Endothelial cell of umbilical vein (primary cell): ENCODE measurements around the gene DNAAF5. TPM values are rescaled to one million over a fixed set of nuclear protein-coding genes. Genes with fewer than 3 reads are reported as not detected.

ENCODE experiments used
- BruUV-seq: library from RNA; stranded (reverse); fragments of 400-500 nt; replicated peaks from 2 replicates; lab custom pipeline; 2021; lab: Mats Ljungman, UMichigan
- CTCF ChIA-PET: fragments of 300-600, 350-600 bp; sonication (Branson Sonifier 250); formaldehyde crosslinking; loops from one replicate; lab custom pipeline; 2021; ENCODE audit warnings: antibody characterized with exemption, inconsistent platforms; lab: Charles Lee
- POLR2A ChIA-PET: fragments of 300-600, 350-600 bp; sonication (Branson Sonifier 250); formaldehyde crosslinking; loops from one replicate; lab custom pipeline; 2021; ENCODE audit warnings: antibody characterized with exemption, inconsistent platforms; lab: Charles Lee
- DNase-seq: peaks from one replicate; pipeline ENCODE4 v3.0.0-alpha.2; 2011; ENCODE audit warnings: low read depth, low spot score
- FAIRE-seq: peaks from 2 replicates; lab custom pipeline; 2011; peaks lifted over from hg19 to GRCh38; lab: Jason Lieb, UNC
- H2AFZ ChIP-seq: 2 replicates; pipeline ENCODE4 v1.6.0; 2012; ENCODE audit warnings: low read depth, low read length, control low read depth, inconsistent platforms
- H3K27ac ChIP-seq: 2 replicates; pipeline ENCODE4 v1.5.1; 2011; ENCODE audit warnings: low read depth, mild to moderate bottlenecking, control low read depth, low read length, moderate library complexity; ENCODE audit not compliant: insufficient read depth
- H3K27me3 ChIP-seq, 2 experiments: 2 replicates each; pipeline versions ENCODE4 v1.6.0 to v1.6.1; 2011; ENCODE audit warnings: low read length in 2 of 2, mixed read lengths in 1 of 2; ENCODE audit not compliant: control insufficient read depth in 2 of 2, insufficient read depth in 2 of 2
- H3K36me3 ChIP-seq, 2 experiments: 2 replicates in 1 of 2; 3 replicates in 1 of 2; pipeline ENCODE4 v1.5.1; 2011; ENCODE audit warnings: low read length in 2 of 2, mild to moderate bottlenecking in 1 of 2, moderate library complexity in 1 of 2; ENCODE audit not compliant: control insufficient read depth in 2 of 2, insufficient read depth in 2 of 2; ENCODE audit errors: extremely low read depth in 1 of 2
- H3K4me1 ChIP-seq: 3 replicates; pipeline ENCODE4 v1.5.1; 2011; ENCODE audit warnings: mild to moderate bottlenecking, low read length; ENCODE audit not compliant: control insufficient read depth, insufficient read depth; ENCODE audit errors: extremely low read depth
- H3K4me2 ChIP-seq: 2 replicates; pipeline ENCODE4 v1.6.1; 2011; ENCODE audit warnings: low read length, control low read depth, mixed read lengths; ENCODE audit not compliant: insufficient read depth
- H3K4me3 ChIP-seq, 3 experiments: fragments of 200-600 bp in 1 of 3; sonication (generic), shearing (Covaris generic) in 1 of 3; replicated peaks in 1 of 3; 2 replicates each; pipeline ENCODE4 v1.5.1; 2011 to 2016; ENCODE audit warnings: control low read depth in 3 of 3, low read length in 3 of 3, mild to moderate bottlenecking in 2 of 3, inconsistent platforms in 1 of 3, low read depth in 1 of 3, moderate library complexity in 1 of 3; ENCODE audit not compliant: insufficient read depth in 1 of 3
- H3K79me2 ChIP-seq: 2 replicates; pipeline ENCODE4 v1.6.0; 2012; ENCODE audit warnings: low read length, inconsistent platforms; ENCODE audit not compliant: control insufficient read depth, insufficient read depth
- H3K9ac ChIP-seq: replicated peaks from 2 replicates; pipeline ENCODE3; 2011; ENCODE audit warnings: low read length, control low read depth; ENCODE audit not compliant: insufficient read depth; ENCODE audit errors: extremely low read depth
- H3K9me1 ChIP-seq: replicated peaks from 3 replicates; pipeline ENCODE4 v1.6.0; 2011; ENCODE audit warnings: mild to moderate bottlenecking, low read length; ENCODE audit not compliant: control insufficient read depth, insufficient read depth; ENCODE audit errors: extremely low read depth
- H3K9me3 ChIP-seq: replicated peaks from 2 replicates; pipeline ENCODE4 v1.5.1; 2012; ENCODE audit warnings: low read length, inconsistent platforms; ENCODE audit not compliant: control insufficient read depth, insufficient read depth
- H4K20me1 ChIP-seq: replicated peaks from 2 replicates; pipeline ENCODE3; 2011; ENCODE audit warnings: mild to moderate bottlenecking, low read length; ENCODE audit not compliant: control insufficient read depth, insufficient read depth; ENCODE audit errors: extremely low read depth
- EZH2 ChIP-seq: IDR thresholded peaks from 2 replicates; pipeline ENCODE4 v1.6.1; 2012; ENCODE audit warnings: borderline replicate concordance, low read depth, mild to moderate bottlenecking, moderate library complexity, low read length, inconsistent platforms; ENCODE audit not compliant: severe bottlenecking
- FOS ChIP-seq: IDR thresholded peaks from 2 replicates; pipeline ENCODE4 v1.6.1; 2011; ENCODE audit warnings: mild to moderate bottlenecking, low read length, moderate library complexity, borderline replicate concordance; ENCODE audit not compliant: insufficient read depth
- JUN ChIP-seq: IDR thresholded peaks from 2 replicates; pipeline ENCODE4 v1.6.1; 2011; ENCODE audit warnings: borderline replicate concordance, low read depth; ENCODE audit not compliant: insufficient read length, insufficient read depth
- MAX ChIP-seq: IDR thresholded peaks from 2 replicates; pipeline ENCODE4 v1.6.1; 2011; ENCODE audit not compliant: insufficient read depth, insufficient read length
- MYC ChIP-seq: IDR thresholded peaks from one replicate; pipeline ENCODE4 v1.6.1; 2011; ENCODE audit warnings: mild to moderate bottlenecking, low read depth, low read length
- POLR2A ChIP-seq: IDR thresholded peaks from 2 replicates; pipeline ENCODE4 v1.6.1; 2012; ENCODE audit warnings: low read depth, mild to moderate bottlenecking, control low read depth, low read length
- POLR2AphosphoS5 ChIP-seq: IDR thresholded peaks from 2 replicates; pipeline ENCODE4 v1.6.1; 2012; ENCODE audit warnings: low read depth, mild to moderate bottlenecking, control low read depth, low read length, moderate library complexity; ENCODE audit not compliant: insufficient read depth
- dilution Hi-C: fragments of 300-500 bp; cut with MboI; formaldehyde crosslinking; loops from one replicate; pipeline ENCODE4 v1.15.0; 2019; ENCODE audit warnings: low sequenced_read_pairs; ENCODE audit not compliant: extremely low pct_ligation_motif_present
- intact Hi-C: fragments of 100-400 bp; cut with micrococcal nuclease; formaldehyde crosslinking; loops from one replicate; pipeline ENCODE4 v1.10.0; 2022
- polyA plus RNA-seq, 4 experiments: library from polyadenylated mRNA; depleted of rRNA in 3 of 4; stranded (reverse) in 3 of 4; unstranded in 1 of 4; fragments of >200 nt; gene quantifications; 2 replicates each; pipeline versions ENCODE4 v1.2.1 to v1.2.3, GENCODE V29; 2011 to 2012; ENCODE audit warnings: missing spikeins in 1 of 4
- total RNA-seq: library from RNA; stranded (reverse); gene quantifications from 2 replicates; pipeline ENCODE4 v1.2.3, GENCODE V29; 2021
- TF ChIP-seq, protein P1 (sequence below), 2 donors: IDR thresholded peaks; 1 replicate in 1 of 2; 2 replicates in 1 of 2; pipeline ENCODE4 v1.5.1; 2011; ENCODE audit warnings: low read length in 2 of 2, mild to moderate bottlenecking in 2 of 2, moderate library complexity in 2 of 2, control low read depth in 1 of 2, inconsistent platforms in 1 of 2, low read depth in 1 of 2; ENCODE audit not compliant: insufficient read depth in 1 of 2; ENCODE audit errors: extremely low read depth in 1 of 2

DNAAF5 gene
- total and polyA plus RNA-seq, 2 donors (not counting 3 experiments of a cell fraction or from before 2014, with no cell fraction given) = 49.3 to 65.5 TPM

- H3K4me1 ChIP-seq = peaks cover 6% of the 10 kb centered on the region
- H3K4me3 ChIP-seq = peak overlapping the region; percentile 12 to 62 (median 55)
- no peaks in the 10 kb centered on the region for H4K20me1 ChIP-seq
- no peaks in the 10 kb centered on the region for H3K36me3 ChIP-seq
- H3K27ac ChIP-seq = no peak overlapping the region
- dilution Hi-C loops (no loop called here), intact Hi-C loops (loop anchor here (5.0 kb wide), 1 partner anchor 195 kb away; the partner anchor contains the start of gene PDGFA)
- FAIRE-seq = no peak
- ChIA-PET CTCF (interaction anchor here (1.1 kb wide), 1 partner anchor 12 kb away, joined by 4 read pairs; no protein-coding TSS in a partner anchor), POLR2A (no interaction called here)
- no peaks in the 10 kb centered on the region for H3K27me3 ChIP-seq
- peak overlapping the region; percentile 26 for H3K9ac ChIP-seq
- peak overlapping the region; percentile 21 for H3K4me2 ChIP-seq
- DNase-seq = no peak
- no TSS peak for BruUV-seq
- H3K79me2 ChIP-seq = no peaks in the 10 kb centered on the region
- TF ChIP-seq, protein P1, sequence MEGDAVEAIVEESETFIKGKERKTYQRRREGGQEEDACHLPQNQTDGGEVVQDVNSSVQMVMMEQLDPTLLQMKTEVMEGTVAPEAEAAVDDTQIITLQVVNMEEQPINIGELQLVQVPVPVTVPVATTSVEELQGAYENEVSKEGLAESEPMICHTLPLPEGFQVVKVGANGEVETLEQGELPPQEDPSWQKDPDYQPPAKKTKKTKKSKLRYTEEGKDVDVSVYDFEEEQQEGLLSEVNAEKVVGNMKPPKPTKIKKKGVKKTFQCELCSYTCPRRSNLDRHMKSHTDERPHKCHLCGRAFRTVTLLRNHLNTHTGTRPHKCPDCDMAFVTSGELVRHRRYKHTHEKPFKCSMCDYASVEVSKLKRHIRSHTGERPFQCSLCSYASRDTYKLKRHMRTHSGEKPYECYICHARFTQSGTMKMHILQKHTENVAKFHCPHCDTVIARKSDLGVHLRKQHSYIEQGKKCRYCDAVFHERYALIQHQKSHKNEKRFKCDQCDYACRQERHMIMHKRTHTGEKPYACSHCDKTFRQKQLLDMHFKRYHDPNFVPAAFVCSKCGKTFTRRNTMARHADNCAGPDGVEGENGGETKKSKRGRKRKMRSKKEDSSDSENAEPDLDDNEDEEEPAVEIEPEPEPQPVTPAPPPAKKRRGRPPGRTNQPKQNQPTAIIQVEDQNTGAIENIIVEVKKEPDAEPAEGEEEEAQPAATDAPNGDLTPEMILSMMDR (IDR thresholded peaks at IDR 0.05; ENCODE audit: extremely low read depth in 1 of 2, insufficient read depth in 1 of 2, low read depth in 1 of 2, low read length in 2 of 2) = no peak
- TF ChIP-seq FOS (no peak), JUN (no peak), POLR2AphosphoS5 (no peak), POLR2A (no peak), MYC (no peak), EZH2 (no peak), MAX (no peak)
- no peaks in the 10 kb centered on the region for H3K9me3 ChIP-seq
- H3K9me1 ChIP-seq = no peaks in the 10 kb centered on the region
- peak overlapping the region; percentile 56 for H2AFZ ChIP-seq
Observed at GRCh38 chr7:711922-712380, 14.5 kb upstream of the DNAAF5 start.
